Vagina (tissue), 2 donors: ENCODE results near the gene SDR9C7.

ENCODE experiments used
- POLR2A ChIP-seq, 2 donors: fragments of 450-650 bp; IDR thresholded peaks; one replicate each; pipeline ENCODE4 v1.6.1; 2017; ENCODE audit warnings: antibody characterized with exemption in 2 of 2, mild to moderate bottlenecking in 2 of 2, moderate library complexity in 2 of 2
- POLR2AphosphoS5 ChIP-seq, 2 donors: sonication (generic); formaldehyde crosslinking; IDR thresholded peaks; one replicate each; pipeline ENCODE4 v1.9.0; 2017; ENCODE audit warnings: antibody characterized with exemption in 2 of 2, mild to moderate bottlenecking in 2 of 2, low read depth in 1 of 2; ENCODE audit not compliant: insufficient read depth in 1 of 2
- TF ChIP-seq, protein P1 (sequence below), 3 experiments: fragments of 450-650 bp in 2 of 3; fragments of 200-600 bp in 1 of 3; sonication (generic) in 1 of 3; IDR thresholded peaks; one replicate each; pipeline ENCODE4 v1.5.1; 2017 to 2019; ENCODE audit warnings: antibody characterized with exemption in 3 of 3, mild to moderate bottlenecking in 2 of 3, moderate library complexity in 2 of 3

DNA sequence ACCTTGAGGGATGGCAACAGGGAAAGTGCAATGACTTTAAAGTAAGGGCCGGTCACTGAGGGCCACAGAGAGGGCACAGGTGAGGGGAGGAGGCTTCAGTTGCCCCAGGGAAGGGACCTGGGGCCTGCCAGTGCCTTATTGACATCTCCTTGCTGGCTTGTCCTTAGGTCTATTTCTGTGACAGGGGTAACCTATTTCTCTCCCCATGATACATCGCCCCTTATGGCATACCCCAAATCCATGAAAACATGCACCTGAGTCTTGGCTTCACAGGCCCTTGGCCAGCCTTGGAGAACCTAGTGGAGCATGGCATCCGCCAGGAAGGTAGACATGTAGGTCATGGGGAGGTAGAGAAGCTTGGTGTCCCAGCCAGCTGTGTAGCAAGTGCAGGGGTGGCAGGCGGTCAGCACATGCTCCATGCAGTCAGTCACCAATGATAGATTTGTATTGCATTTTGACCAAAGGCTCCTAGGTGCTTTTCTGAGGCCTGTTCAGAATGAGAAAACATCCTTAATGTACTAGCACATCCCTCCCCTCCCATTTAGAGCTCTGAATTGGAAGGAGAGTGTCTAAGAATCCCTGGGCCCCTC lies 46.8 kb upstream of the SDR9C7 start:
- no peak for TF ChIP-seq POLR2A (IDR thresholded peaks at IDR 0.05)
- TF ChIP-seq, protein P1, sequence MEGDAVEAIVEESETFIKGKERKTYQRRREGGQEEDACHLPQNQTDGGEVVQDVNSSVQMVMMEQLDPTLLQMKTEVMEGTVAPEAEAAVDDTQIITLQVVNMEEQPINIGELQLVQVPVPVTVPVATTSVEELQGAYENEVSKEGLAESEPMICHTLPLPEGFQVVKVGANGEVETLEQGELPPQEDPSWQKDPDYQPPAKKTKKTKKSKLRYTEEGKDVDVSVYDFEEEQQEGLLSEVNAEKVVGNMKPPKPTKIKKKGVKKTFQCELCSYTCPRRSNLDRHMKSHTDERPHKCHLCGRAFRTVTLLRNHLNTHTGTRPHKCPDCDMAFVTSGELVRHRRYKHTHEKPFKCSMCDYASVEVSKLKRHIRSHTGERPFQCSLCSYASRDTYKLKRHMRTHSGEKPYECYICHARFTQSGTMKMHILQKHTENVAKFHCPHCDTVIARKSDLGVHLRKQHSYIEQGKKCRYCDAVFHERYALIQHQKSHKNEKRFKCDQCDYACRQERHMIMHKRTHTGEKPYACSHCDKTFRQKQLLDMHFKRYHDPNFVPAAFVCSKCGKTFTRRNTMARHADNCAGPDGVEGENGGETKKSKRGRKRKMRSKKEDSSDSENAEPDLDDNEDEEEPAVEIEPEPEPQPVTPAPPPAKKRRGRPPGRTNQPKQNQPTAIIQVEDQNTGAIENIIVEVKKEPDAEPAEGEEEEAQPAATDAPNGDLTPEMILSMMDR (IDR thresholded peaks at IDR 0.05): no peak
- no peak for TF ChIP-seq POLR2AphosphoS5 (IDR thresholded peaks at IDR 0.05; ENCODE audit: insufficient read depth in 1 of 2, low read depth in 1 of 2)
